Measurements from ENCODE around the gene PIRT.
"Not testable (repeated sequence)": the region's sequence is repeated elsewhere in the genome, so short reads cannot be mapped to it uniquely, and the experiment has no call there.

The PIRT gene

DNA sequence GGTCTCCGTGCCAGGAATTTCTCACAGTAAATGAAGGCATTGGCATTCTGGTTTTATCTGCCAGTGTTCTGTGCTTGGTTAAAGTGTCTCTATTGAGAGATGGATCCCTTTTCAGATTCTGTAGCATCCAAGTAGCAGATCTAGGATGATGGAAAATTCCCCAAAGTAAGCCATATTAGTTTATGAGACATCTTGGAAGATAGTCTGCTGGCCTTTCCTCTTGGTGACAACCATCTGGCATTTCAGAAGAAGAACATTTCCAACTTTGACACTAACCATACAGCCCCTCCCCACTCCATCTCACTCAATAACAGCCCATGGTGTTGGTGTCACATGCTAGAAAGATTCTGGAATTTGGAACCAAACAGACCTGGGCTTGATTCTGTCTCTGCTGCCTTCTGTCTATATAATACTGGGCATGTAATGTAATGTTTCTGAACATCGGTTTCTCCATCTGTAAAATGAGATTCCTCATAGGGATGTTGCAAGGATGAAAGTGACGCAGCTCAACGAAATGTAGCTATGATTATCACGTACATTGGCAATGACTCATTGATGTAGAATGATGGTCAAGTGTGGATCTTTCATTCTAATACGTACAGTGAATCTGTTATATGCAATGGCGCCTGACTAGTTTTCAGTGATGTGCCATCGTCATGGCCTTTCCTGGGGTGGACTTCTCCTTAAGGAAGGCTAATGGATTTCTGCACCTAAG lies 32.6 kb upstream of the PIRT start:
- DNase-seq (ENCODE audit: low read depth): no peak
- TF ChIP-seq, protein P1, sequence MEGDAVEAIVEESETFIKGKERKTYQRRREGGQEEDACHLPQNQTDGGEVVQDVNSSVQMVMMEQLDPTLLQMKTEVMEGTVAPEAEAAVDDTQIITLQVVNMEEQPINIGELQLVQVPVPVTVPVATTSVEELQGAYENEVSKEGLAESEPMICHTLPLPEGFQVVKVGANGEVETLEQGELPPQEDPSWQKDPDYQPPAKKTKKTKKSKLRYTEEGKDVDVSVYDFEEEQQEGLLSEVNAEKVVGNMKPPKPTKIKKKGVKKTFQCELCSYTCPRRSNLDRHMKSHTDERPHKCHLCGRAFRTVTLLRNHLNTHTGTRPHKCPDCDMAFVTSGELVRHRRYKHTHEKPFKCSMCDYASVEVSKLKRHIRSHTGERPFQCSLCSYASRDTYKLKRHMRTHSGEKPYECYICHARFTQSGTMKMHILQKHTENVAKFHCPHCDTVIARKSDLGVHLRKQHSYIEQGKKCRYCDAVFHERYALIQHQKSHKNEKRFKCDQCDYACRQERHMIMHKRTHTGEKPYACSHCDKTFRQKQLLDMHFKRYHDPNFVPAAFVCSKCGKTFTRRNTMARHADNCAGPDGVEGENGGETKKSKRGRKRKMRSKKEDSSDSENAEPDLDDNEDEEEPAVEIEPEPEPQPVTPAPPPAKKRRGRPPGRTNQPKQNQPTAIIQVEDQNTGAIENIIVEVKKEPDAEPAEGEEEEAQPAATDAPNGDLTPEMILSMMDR (IDR thresholded peaks at IDR 0.05; ENCODE audit: insufficient read depth, low read depth, low read length, missing control alignments): no peak
- H3K4me3 ChIP-seq (ENCODE audit: low read depth, low read length): no peak overlapping the region

DNA sequence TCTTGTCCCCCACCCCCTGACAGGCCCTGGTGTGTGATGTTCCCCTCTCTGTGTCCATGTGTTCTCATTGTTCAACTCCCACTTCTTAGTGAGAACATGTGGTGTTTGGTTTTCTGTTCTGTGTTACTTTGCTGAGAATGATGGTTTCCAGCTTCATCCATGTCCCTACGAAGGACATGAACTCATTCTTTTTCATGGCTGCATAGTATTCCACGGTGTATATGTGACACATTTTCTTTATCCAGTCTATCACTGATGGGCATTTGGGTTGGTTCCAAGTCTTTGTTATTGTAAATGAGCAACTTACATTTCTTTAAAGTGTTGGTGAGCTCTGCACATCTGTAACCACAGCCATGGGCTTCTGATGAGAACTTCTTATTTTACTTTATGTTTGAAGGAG lies 30.9 kb upstream of the PIRT start:
- not testable (repeated sequence) for H3K4me3 ChIP-seq (ENCODE audit: low read depth, low read length); DNase-seq (ENCODE audit: low read depth)

DNA sequence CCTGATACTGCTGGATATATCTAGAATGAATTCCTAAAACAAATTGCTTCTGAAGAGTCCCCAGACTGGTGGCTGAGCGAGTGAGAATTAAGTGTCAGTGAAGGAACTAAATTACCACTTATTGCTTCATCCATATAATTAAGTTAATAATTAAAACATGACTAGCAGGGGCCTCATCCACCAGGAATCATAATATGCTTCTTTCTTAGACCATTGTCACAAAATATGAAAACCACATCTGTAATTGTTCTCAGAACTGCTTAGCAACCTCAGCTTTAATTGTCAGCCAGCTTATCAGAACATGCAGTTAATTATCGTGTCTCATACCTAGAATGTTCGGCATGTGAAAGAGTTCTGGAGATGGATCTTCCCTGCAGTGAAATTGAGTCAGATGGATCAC lies 21.2 kb upstream of the PIRT start:
- no peak overlapping the region for H3K4me3 ChIP-seq (ENCODE audit: low read depth, low read length)
- TF ChIP-seq, protein P1 (IDR thresholded peaks at IDR 0.05; ENCODE audit: insufficient read depth, low read depth, low read length, missing control alignments): no peak
- DNase-seq (ENCODE audit: low read depth): no peak

- TF ChIP-seq, protein P1 (IDR thresholded peaks at IDR 0.05; ENCODE audit: insufficient read depth, low read depth, low read length, missing control alignments): no peak
- no peak for DNase-seq (ENCODE audit: low read depth)
- H3K4me3 ChIP-seq (ENCODE audit: low read depth, low read length): no peak overlapping the region
Measured at GRCh38 chr17:10857976-10858375, 20.1 kb upstream of the PIRT start.

GRCh38 chr17:10846636-10847035 lies 8.7 kb upstream of the PIRT start:
- H3K4me3 ChIP-seq (ENCODE audit: low read depth, low read length); DNase-seq (ENCODE audit: low read depth): not testable (repeated sequence)

DNA sequence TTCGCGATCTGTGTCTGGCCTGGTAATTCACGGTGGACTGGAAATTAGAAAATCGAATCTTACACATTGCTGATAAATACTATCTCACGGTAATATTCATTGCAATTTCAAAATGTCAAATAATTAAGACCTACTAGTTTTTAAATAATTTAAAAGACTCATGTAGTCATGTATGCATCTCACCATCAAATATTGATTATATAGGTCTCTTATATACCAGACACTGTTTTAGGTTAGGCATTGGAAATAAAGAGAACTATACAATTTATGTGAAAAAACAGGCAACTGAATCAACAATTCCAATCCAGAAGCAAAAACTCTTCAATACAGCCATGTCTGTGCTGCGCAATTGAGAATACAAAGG lies 7.5 kb upstream of the PIRT start:
- no peak for DNase-seq (ENCODE audit: low read depth)
- H3K4me3 ChIP-seq (ENCODE audit: low read depth, low read length): no peak overlapping the region
- TF ChIP-seq, protein P1 (IDR thresholded peaks at IDR 0.05; ENCODE audit: insufficient read depth, low read depth, low read length, missing control alignments): no peak

- DNase-seq (ENCODE audit: low read depth): peak; percentile 73
- H3K4me3 ChIP-seq (ENCODE audit: low read depth, low read length): no peak overlapping the region
- TF ChIP-seq, protein P1 (IDR thresholded peaks at IDR 0.05; ENCODE audit: insufficient read depth, low read depth, low read length, missing control alignments): peak; percentile 94
Measured at GRCh38 chr17:10844621-10845387, 6.9 kb upstream of the PIRT start.

DNA sequence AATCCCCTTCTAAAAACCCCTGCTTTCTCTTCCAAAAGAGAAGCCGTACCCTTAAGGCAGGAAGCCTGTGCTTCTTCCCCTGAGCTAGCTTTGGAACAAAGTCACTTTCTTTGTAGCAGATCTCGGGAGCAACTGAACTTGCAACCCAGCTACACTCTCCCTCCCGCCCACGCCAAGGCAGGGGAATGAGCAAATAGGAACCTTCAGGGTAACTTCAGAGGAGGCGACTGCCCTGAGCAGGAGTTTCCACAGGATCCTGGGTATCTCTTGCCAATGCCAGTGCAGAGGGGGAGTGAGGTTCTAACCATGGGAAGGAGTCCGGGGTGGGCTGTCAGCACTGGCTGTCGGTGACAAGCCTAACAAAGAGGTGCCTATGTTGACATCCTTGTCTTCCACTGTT lies 5.9 kb upstream of the PIRT start:
- TF ChIP-seq, protein P1 (IDR thresholded peaks at IDR 0.05; ENCODE audit: insufficient read depth, low read depth, low read length, missing control alignments): no peak
- no peak overlapping the region for H3K4me3 ChIP-seq (ENCODE audit: low read depth, low read length)
- no peak for DNase-seq (ENCODE audit: low read depth)

All from GM12865 (cell line).